HUES64 (cell line): Measurements from ENCODE around the gene PCDHB9.
"Not testable (repeated sequence)": the region's sequence is repeated elsewhere in the genome, so short reads cannot be mapped to it uniquely, and the experiment has no call there.

Experiments used
- H3K27ac ChIP-seq: 2 replicates; pipeline ENCODE4 v1.7.0; 2013; ENCODE audit warnings: low read depth, low read length, inconsistent platforms
- H3K27me3 ChIP-seq: 2 replicates; pipeline ENCODE4 v1.6.1; 2013; ENCODE audit warnings: mild to moderate bottlenecking, low read length; ENCODE audit not compliant: insufficient read depth
- H3K36me3 ChIP-seq: 2 replicates; pipeline ENCODE4 v1.6.1; 2013; ENCODE audit warnings: mild to moderate bottlenecking, low read length; ENCODE audit not compliant: insufficient read depth
- H3K4me1 ChIP-seq: 2 replicates; pipeline ENCODE4 v1.6.1; 2013; ENCODE audit warnings: mild to moderate bottlenecking, low read length, moderate library complexity; ENCODE audit not compliant: insufficient read depth
- H3K4me3 ChIP-seq: 2 replicates; pipeline ENCODE4 v1.5.1; 2013; ENCODE audit warnings: mild to moderate bottlenecking, low read length, moderate library complexity
- H3K9ac ChIP-seq: 2 replicates; pipeline ENCODE4 v1.6.1; 2013; ENCODE audit warnings: mild to moderate bottlenecking, low read depth, low read length
- H3K9me3 ChIP-seq: 2 replicates; pipeline ENCODE4 v1.6.1; 2013; ENCODE audit warnings: low read depth, low read length; ENCODE audit not compliant: insufficient read depth
- WGBS: fragments of 150-250, 120-280 bp; methylation state at CpG from one replicate; pipeline ENCODE4 v1.1.7; 2013; ENCODE audit warnings: missing lambda C conversion rate; 5-methylcytosine and 5-hydroxymethylcytosine counted together

The PCDHB9 gene

GRCh38 chr5:141214583-141214982 is 27.6 kb downstream of the PCDHB9 start:
- H3K27ac ChIP-seq, H3K4me1 ChIP-seq, H3K36me3 ChIP-seq, H3K4me3 ChIP-seq, H3K9me3 ChIP-seq, H3K27me3 ChIP-seq, H3K9ac ChIP-seq: not testable (repeated sequence)
- WGBS = 93% methylated on average over 8 of the region's 12 CpGs

- H3K36me3 ChIP-seq, H3K4me1 ChIP-seq, H3K4me3 ChIP-seq, H3K9me3 ChIP-seq, H3K27me3 ChIP-seq, H3K27ac ChIP-seq, H3K9ac ChIP-seq: not testable (repeated sequence)
- 96% methylated on average over 27 of the region's 40 CpGs for WGBS
These were observed 28.5 kb downstream of the PCDHB9 start for GRCh38 chr5:141215504-141215903.

DNA sequence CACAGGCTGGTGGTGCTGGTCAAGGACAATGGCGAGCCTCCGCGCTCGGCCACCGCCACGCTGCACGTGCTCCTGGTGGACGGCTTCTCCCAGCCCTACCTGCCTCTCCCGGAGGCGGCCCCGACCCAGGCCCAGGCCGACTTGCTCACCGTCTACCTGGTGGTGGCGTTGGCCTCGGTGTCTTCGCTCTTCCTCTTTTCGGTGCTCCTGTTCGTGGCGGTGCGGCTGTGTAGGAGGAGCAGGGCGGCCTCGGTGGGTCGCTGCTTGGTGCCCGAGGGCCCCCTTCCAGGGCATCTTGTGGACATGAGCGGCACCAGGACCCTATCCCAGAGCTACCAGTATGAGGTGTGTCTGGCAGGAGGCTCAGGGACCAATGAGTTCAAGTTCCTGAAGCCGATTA is 29.1 kb downstream of the PCDHB9 start:
- H3K9me3 ChIP-seq = not testable (repeated sequence)
- 96% methylated on average over 22 of the region's 26 CpGs for WGBS

GRCh38 chr5:141223112-141223783 is 36.3 kb downstream of the PCDHB9 start, which contains the start of gene PCDHB14:
PCDHB14 (plus strand) TSS chr5:141223343; CDS start chr5:141223506, 163 bp downstream.
- Histone ChIP-seq H3K9ac (peak within 1 kb of the TSS; percentile 59; the same call in 1 of the 2 replicates), H3K4me3 (peak within 1 kb of the TSS; percentile 45), H3K4me1 (no peaks in the 10 kb centered on the region), H3K27ac (no peak within 1 kb of the TSS), H3K36me3 (no peaks in the 10 kb centered on the region), H3K9me3 (peaks cover 6% of the 10 kb centered on the region; the same call in 1 of the 2 replicates), H3K27me3 (no peaks in the 10 kb centered on the region)
- 48% methylated on average over 15 of the region's 15 CpGs for WGBS

More for the DNA sequence above, 29.1 kb downstream of the PCDHB9 start:
- H3K36me3 ChIP-seq, H3K4me3 ChIP-seq, H3K27me3 ChIP-seq, H3K4me1 ChIP-seq, H3K9ac ChIP-seq, H3K27ac ChIP-seq: not testable (repeated sequence)

DNA sequence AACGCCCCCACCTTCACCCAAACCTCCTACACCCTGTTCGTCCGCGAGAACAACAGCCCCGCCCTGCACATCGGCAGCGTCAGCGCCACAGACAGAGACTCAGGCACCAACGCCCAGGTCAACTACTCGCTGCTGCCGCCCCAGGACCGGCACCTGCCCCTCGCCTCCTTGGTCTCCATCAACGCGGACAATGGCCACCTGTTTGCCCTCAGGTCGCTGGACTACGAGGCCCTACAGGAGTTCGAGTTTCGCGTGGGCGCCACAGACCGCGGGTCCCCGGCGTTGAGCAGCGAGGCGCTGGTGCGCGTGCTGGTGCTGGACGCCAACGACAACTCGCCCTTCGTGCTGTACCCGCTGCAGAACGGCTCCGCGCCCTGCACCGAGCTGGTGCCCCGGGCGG is 37.9 kb downstream of the PCDHB9 start:
- 95% methylated on average over 29 of the region's 40 CpGs for WGBS
- H3K4me1 ChIP-seq, H3K27me3 ChIP-seq, H3K9ac ChIP-seq, H3K4me3 ChIP-seq, H3K27ac ChIP-seq, H3K36me3 ChIP-seq, H3K9me3 ChIP-seq: not testable (repeated sequence)

DNA sequence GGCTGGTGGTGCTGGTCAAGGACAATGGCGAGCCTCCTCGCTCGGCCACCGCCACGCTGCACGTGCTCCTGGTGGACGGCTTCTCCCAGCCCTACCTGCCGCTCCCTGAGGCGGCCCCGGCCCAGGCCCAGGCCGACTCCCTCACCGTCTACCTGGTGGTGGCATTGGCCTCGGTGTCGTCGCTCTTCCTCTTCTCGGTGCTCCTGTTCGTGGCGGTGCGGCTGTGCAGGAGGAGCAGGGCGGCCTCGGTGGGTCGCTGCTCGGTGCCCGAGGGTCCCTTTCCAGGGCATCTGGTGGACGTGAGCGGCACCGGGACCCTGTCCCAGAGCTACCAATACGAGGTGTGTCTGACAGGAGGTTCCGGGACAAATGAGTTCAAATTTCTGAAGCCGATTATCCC is 38.5 kb downstream of the PCDHB9 start:
- WGBS = 97% methylated on average over 26 of the region's 30 CpGs
- H3K36me3 ChIP-seq, H3K4me1 ChIP-seq, H3K9me3 ChIP-seq, H3K27me3 ChIP-seq, H3K4me3 ChIP-seq, H3K9ac ChIP-seq, H3K27ac ChIP-seq: not testable (repeated sequence)

DNA sequence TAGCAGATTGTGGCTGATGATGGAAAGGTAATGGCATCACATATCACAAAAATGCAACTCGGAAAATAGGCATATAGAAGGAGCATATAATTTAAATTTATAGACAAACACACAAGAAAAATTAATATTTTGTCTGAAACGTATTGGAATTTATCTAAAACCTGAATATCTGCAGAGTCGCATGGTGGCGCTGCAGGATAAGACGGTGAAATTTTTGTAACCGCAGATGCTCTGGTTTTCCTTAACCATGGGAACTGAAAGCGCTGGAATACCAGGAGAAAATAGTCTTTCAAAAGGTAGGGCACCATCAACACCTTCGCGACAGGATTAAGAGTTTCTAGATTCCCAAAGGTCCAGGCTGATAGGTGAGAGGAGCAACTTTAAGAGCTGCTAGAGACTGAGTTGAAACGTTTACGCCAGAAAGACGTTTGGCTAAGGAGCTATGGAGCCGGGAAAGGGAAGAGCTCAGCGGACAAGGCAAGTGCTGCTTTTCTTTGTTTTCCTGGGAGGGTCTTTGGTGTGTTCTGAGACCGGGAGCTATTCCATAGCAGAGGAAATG is 47.2 kb downstream of the PCDHB9 start:
- Histone ChIP-seq H3K9me3 (peaks cover 53% of the 10 kb centered on the region), H3K36me3 (no peaks in the 10 kb centered on the region), H3K27me3 (no peaks in the 10 kb centered on the region), H3K4me1 (no peaks in the 10 kb centered on the region), H3K4me3 (peak overlapping the region; percentile 45; the same call in 1 of the 2 replicates), H3K27ac (no peak overlapping the region), H3K9ac (peak overlapping the region; percentile 47; the same call in 1 of the 2 replicates)
- WGBS = 88% methylated on average over 14 of the region's 15 CpGs

GRCh38 chr5:141235922-141236321 is 49.0 kb downstream of the PCDHB9 start:
- H3K4me3 ChIP-seq, H3K4me1 ChIP-seq, H3K9ac ChIP-seq, H3K27me3 ChIP-seq, H3K36me3 ChIP-seq, H3K27ac ChIP-seq: not testable (repeated sequence)
- peaks cover 54% of the 10 kb centered on the region for H3K9me3 ChIP-seq
- 96% methylated on average over 40 of the region's 40 CpGs for WGBS

GRCh38 chr5:141236516-141237313 is 49.8 kb downstream of the PCDHB9 start:
- Histone ChIP-seq H3K9ac (no peak overlapping the region), H3K4me1 (no peaks in the 10 kb centered on the region), H3K36me3 (no peaks in the 10 kb centered on the region), H3K4me3 (no peak overlapping the region), H3K9me3 (peaks cover 49% of the 10 kb centered on the region), H3K27me3 (no peaks in the 10 kb centered on the region), H3K27ac (no peak overlapping the region)
- 96% methylated on average over 32 of the region's 32 CpGs for WGBS
